Activated CD4-positive, alpha-beta T cell treated with anti-CD3 and anti-CD28 coated beads for 36 hours (primary cell): ENCODE data around the gene ATP10B. TPM values are rescaled to one million over a fixed set of nuclear protein-coding genes. Genes with fewer than 3 reads are reported as not detected.
"Not testable (repeated sequence)": the region's sequence is repeated elsewhere in the genome, so short reads cannot be mapped to it uniquely, and the experiment has no call there.

ENCODE experiments used
- ATAC-seq: fragments of 200-7000 bp; cut with Tn5 transposase; one replicate; pipeline ENCODE4 v1.10.0; 2021; ENCODE audit warnings: mild to moderate bottlenecking, moderate library complexity
- CTCF ChIA-PET: fragments of 350-600 bp; sonication (Branson Sonifier 250); formaldehyde crosslinking; loops from one replicate; lab custom pipeline; 2021; ENCODE audit warnings: antibody characterized with exemption; lab: Charles Lee
- POLR2A ChIA-PET: fragments of 350-600 bp; sonication (Branson Sonifier 250); formaldehyde crosslinking; loops from one replicate; lab custom pipeline; 2021; ENCODE audit warnings: antibody characterized with exemption, inconsistent platforms; lab: Charles Lee
- DNase-seq: peaks from one replicate; pipeline ENCODE4 v3.0.0-alpha.2; 2020
- H3K27ac Mint-ChIP-seq: one replicate; pipeline ENCODE4 v1.8.0; 2021; ENCODE audit warnings: mixed read lengths
- H3K27me3 Mint-ChIP-seq: one replicate; pipeline ENCODE4 v1.8.0; 2021; ENCODE audit warnings: mixed read lengths
- H3K36me3 Mint-ChIP-seq: one replicate; pipeline ENCODE4 v1.8.0; 2021; ENCODE audit warnings: low read depth, mixed read lengths
- H3K4me1 Mint-ChIP-seq: one replicate; pipeline ENCODE4 v1.8.0; 2021; ENCODE audit warnings: mixed read lengths
- H3K4me3 Mint-ChIP-seq: one replicate; pipeline ENCODE4 v1.8.0; 2021; ENCODE audit warnings: mild to moderate bottlenecking, moderate library complexity, mixed read lengths
- H3K9me3 Mint-ChIP-seq: one replicate; pipeline ENCODE4 v1.8.0; 2021; ENCODE audit warnings: low read depth, mixed read lengths
- intact Hi-C, 2 experiments: fragments of 100-400 bp; cut with DNase I in 1 of 2; cut with micrococcal nuclease in 1 of 2; formaldehyde crosslinking; loops; one replicate each; pipeline versions ENCODE4 v1.14.2 to v1.15.1; 2022 to 2024; cut with DNase I, micrococcal nuclease
- total RNA-seq, 2 experiments: library from RNA; stranded (reverse); gene quantifications; one replicate each; pipeline ENCODE4 v1.2.3, GENCODE V29; 2021

ATP10B gene
- total RNA-seq, 2 experiments from 2014 or later: not detected

DNA sequence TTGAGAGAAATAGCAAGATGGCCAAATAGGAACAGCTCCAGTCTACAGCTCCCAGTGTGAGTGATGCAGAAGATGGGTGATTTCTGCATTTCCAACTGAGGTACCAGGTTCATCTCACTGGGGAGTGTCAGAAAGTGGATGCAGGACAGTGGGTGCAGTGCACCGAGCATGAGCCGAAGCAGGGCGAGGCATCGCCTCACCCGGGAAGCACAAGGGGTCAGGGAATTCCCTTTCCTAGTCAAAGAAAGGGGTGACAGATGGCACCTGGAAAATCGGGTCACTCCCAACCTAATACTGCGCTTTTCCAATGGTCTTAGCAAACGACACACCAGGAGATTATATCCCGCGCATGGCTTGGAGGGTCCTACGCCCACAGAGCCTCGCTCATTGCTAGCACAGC is 39.0 kb downstream of the ATP10B start:
- POLR2A ChIA-PET, ATAC-seq: not testable (repeated sequence)

DNA sequence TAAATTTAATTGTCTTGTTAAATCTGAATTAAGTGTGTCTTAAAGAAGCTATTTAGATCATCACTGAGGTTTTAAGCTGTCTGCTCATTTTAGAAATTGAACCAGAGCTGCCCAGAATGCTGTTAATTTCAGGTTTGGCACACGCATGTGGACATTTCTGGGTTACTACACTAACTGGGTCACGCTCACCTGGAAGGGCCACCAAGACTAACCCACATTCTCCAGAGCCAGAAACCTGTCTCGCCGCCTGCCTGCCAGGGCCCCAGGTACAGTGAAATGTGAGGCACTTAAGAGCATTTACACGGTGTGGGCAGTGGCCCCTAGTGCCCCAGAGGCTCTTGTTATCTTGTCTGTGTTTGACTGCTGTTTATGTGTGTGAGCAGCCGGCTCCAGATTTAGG is 46.6 kb downstream of the ATP10B start:
- intact Hi-C loops: no loop called here
- Mint-ChIP-seq H3K27ac (no peak overlapping the region), H3K27me3 (no peaks in the 10 kb centered on the region), H3K9me3 (no peaks in the 10 kb centered on the region), H3K36me3 (no peaks in the 10 kb centered on the region), H3K4me3 (no peak overlapping the region), H3K4me1 (no peaks in the 10 kb centered on the region)
- CTCF ChIA-PET: interaction anchor here (0.5 kb wide), 1 partner anchor 307 kb away, joined by 3 read pairs; no protein-coding TSS in a partner anchor
- DNase-seq (no peak), ATAC-seq (no peak)
- POLR2A ChIA-PET: no interaction called here

More for the DNA sequence above, 39.0 kb downstream of the ATP10B start:
- H3K4me3 Mint-ChIP-seq, H3K27me3 Mint-ChIP-seq, DNase-seq, intact Hi-C loops, CTCF ChIA-PET, H3K9me3 Mint-ChIP-seq, H3K4me1 Mint-ChIP-seq, H3K27ac Mint-ChIP-seq, H3K36me3 Mint-ChIP-seq: not testable (repeated sequence)

DNA sequence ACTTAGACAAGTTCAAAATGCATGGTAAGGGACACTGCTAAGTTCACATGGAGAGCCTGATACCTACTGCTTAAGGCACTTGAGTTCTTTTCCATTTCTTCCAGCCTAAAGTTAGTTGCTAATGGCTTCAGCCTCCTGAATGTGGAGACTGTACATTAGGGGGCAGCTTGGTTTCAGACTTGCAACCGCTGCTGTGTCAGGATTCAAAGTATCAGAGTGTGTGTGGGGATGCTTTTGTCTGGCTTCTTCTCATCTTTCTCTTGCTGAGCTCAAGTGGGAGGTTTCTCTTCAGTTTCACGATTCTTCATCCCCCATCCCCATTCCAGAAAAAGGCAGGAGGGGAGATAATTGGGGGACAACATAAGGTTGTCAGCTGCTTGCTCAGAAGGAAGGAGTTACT is 49.4 kb downstream of the ATP10B start:
- ATAC-seq (no peak), DNase-seq (no peak)
- CTCF ChIA-PET: no interaction called here
- intact Hi-C loops: no loop called here
- Mint-ChIP-seq H3K4me3 (no peak overlapping the region), H3K4me1 (no peaks in the 10 kb centered on the region), H3K36me3 (no peaks in the 10 kb centered on the region), H3K27ac (no peak overlapping the region), H3K9me3 (no peaks in the 10 kb centered on the region), H3K27me3 (no peaks in the 10 kb centered on the region)
- POLR2A ChIA-PET: no interaction called here

DNA sequence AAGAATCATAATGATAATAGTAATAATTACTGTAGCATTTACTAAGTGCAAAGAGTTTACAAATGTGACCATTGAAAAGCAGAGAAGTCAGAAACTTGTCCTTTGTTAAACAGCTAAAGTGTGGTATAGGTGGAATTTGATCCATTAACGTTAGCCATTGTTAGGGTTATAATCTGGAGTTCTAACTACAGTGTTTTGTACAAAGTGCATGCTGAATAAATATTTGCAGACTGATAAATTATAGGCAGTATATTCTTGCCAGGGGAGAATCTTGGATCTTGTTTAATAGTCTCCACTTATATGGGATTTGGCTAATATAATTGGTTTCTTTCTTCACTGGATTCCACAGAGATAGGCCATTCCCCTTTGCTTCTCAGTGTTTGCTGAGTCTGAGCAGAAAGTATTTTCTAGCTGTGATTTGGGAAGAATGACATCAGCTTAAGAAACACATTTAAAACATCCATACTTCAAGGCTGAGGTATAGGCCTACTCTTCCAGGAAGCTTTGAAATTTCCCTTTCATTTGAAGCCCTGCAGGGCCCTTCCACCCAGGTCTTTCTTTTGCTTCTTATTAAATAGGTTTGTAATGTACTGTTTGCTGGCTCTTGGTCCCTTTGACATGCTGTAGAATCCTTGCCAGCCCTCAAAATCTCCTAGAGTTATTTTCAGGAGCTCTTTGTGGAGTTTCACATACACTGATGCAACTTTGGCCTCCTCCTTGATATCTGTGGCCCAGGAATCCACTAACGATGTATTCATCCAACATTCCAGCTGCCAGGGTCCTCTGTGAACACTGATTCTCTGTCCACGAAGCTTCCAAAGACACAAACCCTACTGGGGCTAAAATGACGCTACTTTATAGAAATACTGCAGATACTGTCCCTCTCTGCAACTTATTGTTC is 51.4 kb downstream of the ATP10B start:
- ChIA-PET POLR2A (no interaction called here), CTCF (interaction anchor here (1.3 kb wide), 1 partner anchor 22 kb away, joined by 3 read pairs; no protein-coding TSS in a partner anchor)
- intact Hi-C loops: no loop called here
- no peaks in the 10 kb centered on the region for H3K36me3 Mint-ChIP-seq
- no peaks in the 10 kb centered on the region for H3K9me3 Mint-ChIP-seq
- no peak for DNase-seq
- no peak for ATAC-seq
- H3K27ac Mint-ChIP-seq: no peak overlapping the region
- H3K27me3 Mint-ChIP-seq: no peaks in the 10 kb centered on the region
- no peaks in the 10 kb centered on the region for H3K4me1 Mint-ChIP-seq
- H3K4me3 Mint-ChIP-seq: no peak overlapping the region

DNA sequence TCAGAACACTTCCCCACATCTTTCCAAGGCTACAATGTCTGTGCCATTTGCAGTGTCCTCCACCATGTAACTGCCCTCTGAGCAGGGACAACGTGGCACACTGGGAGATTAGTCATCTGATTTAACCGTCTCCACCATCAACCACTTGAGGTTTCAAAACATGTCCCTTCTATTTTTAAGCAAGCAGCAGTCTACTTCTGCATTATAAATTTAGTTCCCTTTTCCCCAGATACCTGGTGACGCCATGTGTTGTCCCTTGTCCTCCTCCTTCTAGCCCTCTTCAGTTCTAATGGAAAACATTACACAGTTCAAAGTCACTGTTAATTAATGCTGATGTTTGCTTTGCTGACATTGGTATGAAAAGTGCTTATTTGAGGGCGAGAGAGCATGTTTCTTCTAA is 52.8 kb downstream of the ATP10B start:
- H3K9me3 Mint-ChIP-seq: no peaks in the 10 kb centered on the region
- ATAC-seq: no peak
- ChIA-PET CTCF (no interaction called here), POLR2A (no interaction called here)
- no peaks in the 10 kb centered on the region for H3K27me3 Mint-ChIP-seq
- no peaks in the 10 kb centered on the region for H3K4me1 Mint-ChIP-seq
- no peaks in the 10 kb centered on the region for H3K36me3 Mint-ChIP-seq
- no peak overlapping the region for H3K4me3 Mint-ChIP-seq
- no peak overlapping the region for H3K27ac Mint-ChIP-seq
- intact Hi-C loops: no loop called here
- DNase-seq: no peak

DNA sequence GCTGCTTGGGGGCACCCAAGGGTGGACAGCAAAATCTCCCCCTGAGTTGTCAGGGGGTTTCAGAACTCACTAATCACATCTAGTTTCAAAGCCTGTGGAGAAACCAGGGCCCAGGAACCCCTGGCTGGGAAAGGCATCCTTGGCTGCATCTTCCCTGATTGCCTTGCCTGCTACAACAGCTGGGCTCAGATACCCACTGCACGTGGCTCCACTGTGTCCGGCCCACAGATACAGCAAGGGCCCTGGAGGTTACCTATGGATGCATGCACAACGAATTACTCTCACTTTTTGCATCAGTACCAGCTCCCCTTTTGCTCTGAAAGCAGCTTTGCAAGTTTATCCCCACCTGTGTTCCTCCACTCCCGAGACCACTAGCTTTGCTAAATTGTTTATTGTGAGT is 55.0 kb downstream of the ATP10B start:
- intact Hi-C loops: no loop called here

DNA sequence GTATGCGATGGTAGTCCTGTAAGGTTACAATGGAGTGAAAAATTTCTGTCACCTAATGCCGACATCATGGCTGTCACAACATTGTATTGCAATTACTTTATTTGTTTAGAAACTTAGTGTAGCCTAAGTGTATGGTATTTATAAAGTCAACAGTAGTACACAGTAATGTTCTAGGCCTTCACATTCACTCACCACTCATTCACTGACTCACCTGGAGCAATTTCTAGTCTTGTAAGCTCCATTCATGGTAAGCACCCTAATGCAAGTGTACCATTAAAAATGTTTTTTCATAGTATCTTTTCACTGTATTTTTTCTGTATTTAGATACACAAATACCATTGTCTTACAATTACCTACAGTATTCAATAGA is 58.5 kb downstream of the ATP10B start:
- H3K36me3 Mint-ChIP-seq: no peaks in the 10 kb centered on the region
- intact Hi-C loops: no loop called here
- DNase-seq (no peak), ATAC-seq (no peak)
- H3K9me3 Mint-ChIP-seq: no peaks in the 10 kb centered on the region
- H3K4me3 Mint-ChIP-seq: no peak overlapping the region
- H3K27me3 Mint-ChIP-seq: no peaks in the 10 kb centered on the region
- H3K4me1 Mint-ChIP-seq: no peaks in the 10 kb centered on the region
- no peak overlapping the region for H3K27ac Mint-ChIP-seq
- ChIA-PET CTCF (no interaction called here), POLR2A (no interaction called here)

More for the DNA sequence above, 55.0 kb downstream of the ATP10B start:
- Mint-ChIP-seq H3K27me3 (no peaks in the 10 kb centered on the region), H3K27ac (no peak overlapping the region), H3K4me1 (no peaks in the 10 kb centered on the region), H3K36me3 (no peaks in the 10 kb centered on the region), H3K9me3 (no peaks in the 10 kb centered on the region), H3K4me3 (no peak overlapping the region)
- CTCF ChIA-PET: interaction anchor here (0.6 kb wide), 1 partner anchor 306 kb away, joined by 3 read pairs; no protein-coding TSS in a partner anchor
- POLR2A ChIA-PET: no interaction called here
- DNase-seq (no peak), ATAC-seq (no peak)

DNA sequence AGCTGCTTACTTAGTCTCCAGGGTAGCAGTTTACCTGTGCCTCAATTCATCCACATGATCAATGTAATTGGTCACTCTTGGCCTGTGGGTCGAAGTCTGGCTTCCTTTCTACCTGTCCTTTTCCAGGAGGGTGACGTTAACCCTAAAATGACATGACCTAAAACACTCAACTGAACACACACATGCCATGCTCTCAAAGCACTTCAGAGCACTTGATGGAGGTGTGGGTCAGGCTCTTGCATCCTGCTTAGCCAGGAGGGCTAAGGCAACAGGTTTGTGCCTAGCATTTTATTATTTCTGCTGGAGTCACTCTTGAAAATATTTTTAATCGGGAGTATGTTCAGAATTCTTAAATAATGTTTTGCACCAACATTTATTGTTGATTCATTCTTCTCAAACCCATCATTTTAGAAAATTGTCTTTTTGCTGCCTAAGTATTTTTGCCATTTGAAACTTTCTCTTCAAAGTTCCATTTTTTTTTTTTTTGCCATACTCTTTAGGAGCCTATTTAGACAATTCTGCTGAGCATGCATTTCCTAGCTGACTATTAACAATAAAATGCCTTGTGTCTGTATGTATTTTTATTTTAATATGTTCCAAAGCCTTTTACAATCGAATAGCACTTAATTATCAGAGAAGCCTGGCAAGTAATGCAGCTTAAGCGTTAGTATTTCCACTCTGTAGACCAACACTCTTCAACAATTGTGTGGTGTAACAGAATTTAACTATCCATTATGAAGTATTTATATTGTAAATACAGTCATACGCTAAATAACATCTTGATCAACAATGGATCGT is 59.1 kb downstream of the ATP10B start:
- ATAC-seq (no peak), DNase-seq (no peak)
- ChIA-PET POLR2A (no interaction called here), CTCF (interaction anchor here (1.4 kb wide), 1 partner anchor 137 kb away, joined by 3 read pairs; no protein-coding TSS in a partner anchor)
- Mint-ChIP-seq H3K27me3 (no peaks in the 10 kb centered on the region), H3K36me3 (no peaks in the 10 kb centered on the region), H3K4me3 (no peak overlapping the region), H3K27ac (no peak overlapping the region), H3K9me3 (no peaks in the 10 kb centered on the region), H3K4me1 (no peaks in the 10 kb centered on the region)
- intact Hi-C loops: no loop called here

DNA sequence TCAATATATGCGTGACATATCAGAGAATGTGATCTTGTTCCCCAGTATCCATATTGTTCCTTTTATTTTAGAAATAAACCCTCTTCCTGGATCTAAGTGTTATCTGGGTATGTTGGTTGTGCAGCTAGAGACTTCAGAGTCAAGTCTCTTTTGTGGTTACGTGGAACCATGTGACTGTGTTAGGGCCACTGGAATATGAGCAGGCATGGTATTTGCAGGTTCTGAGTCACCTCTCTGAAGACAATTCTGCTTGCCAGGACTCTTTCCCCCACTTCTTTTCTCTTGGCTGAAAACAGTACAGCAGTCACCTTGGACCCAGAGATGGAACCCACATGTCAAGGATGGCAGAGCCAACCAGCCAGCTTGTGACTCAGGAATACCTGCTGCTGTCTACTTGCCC is 59.7 kb downstream of the ATP10B start:
- Mint-ChIP-seq H3K36me3 (no peaks in the 10 kb centered on the region), H3K4me1 (no peaks in the 10 kb centered on the region), H3K27ac (no peak overlapping the region), H3K4me3 (no peak overlapping the region), H3K27me3 (peaks cover under 1% of the 10 kb centered on the region), H3K9me3 (no peaks in the 10 kb centered on the region)
- CTCF ChIA-PET: interaction anchor here (1.4 kb wide), 1 partner anchor 136 kb away, joined by 3 read pairs; no protein-coding TSS in a partner anchor
- no peak for ATAC-seq
- no peak for DNase-seq
- POLR2A ChIA-PET: no interaction called here
- intact Hi-C loops: no loop called here

DNA sequence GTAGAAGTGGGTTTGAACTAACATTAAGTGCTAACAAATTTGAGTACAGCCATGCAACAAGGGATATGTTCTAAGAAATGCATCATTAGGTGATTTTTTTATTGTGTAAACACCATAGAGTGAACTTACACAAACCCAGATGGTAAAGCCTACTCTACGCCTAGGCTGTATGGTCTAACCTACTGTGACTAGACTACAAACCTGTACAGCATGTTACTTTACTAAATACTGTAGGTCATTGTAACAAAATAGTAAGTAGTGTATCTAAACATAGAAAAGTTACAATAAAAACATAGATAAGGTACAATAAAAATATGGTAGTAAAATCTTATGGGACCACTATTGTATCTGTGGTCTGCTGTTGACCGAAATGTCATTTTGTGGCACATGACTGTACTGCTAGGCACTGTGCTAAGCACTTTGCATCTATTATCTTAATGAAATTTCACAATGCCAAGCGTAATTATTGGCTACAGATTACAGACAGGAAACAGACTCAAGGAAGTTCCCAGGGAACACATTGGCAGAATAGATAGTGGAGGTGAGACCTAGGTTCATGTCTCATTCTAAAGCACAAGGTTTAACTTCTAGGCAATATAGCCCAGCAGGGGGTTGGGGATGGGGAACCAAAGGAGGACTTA is 62.7 kb downstream of the ATP10B start:
- intact Hi-C loops: no loop called here
- Mint-ChIP-seq H3K27ac (no peak overlapping the region), H3K27me3 (peaks cover 2% of the 10 kb centered on the region), H3K9me3 (no peaks in the 10 kb centered on the region), H3K4me1 (no peaks in the 10 kb centered on the region), H3K4me3 (no peak overlapping the region), H3K36me3 (no peaks in the 10 kb centered on the region)
- ATAC-seq: no peak
- POLR2A ChIA-PET: no interaction called here
- CTCF ChIA-PET: no interaction called here
- no peak for DNase-seq

DNA sequence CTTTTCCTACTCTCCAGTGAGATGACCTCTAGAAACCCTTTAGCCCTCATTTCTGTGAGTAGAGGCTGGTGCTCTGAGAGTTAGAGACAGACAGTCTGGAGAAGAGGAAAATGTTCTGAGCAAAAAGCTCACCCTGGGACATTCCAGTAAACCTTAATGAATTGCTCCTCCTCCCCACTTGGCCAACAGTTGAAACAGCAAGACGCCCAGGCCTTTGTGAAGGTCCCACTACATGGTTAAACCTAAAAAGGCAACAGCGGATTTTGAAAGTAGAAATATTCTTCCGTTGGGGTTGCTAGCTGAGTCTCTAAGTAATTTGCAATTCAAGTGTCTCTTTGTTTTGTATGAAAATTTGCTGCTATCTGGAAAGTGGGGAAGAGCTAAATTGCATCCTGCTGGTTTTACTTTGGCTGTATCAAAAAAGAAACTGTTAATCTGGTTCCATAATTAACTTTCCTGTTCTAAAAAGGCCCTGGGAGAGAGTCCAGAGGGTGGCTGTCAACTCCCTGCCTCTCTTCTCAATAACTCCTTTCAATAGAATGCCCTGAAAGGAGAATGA is 63.8 kb downstream of the ATP10B start:
- Mint-ChIP-seq H3K4me1 (no peaks in the 10 kb centered on the region), H3K27me3 (peaks cover 2% of the 10 kb centered on the region), H3K4me3 (no peak overlapping the region), H3K9me3 (no peaks in the 10 kb centered on the region), H3K27ac (no peak overlapping the region), H3K36me3 (no peaks in the 10 kb centered on the region)
- CTCF ChIA-PET: interaction anchor here (1.5 kb wide), 1 partner anchor 278 kb away, joined by 5 read pairs; no protein-coding TSS in a partner anchor
- DNase-seq: no peak
- POLR2A ChIA-PET: no interaction called here
- intact Hi-C loops: no loop called here
- ATAC-seq: no peak
